Measurements from ENCODE around the gene UBXN2A.
"Not testable (repeated sequence)": the region's sequence is repeated elsewhere in the genome, so short reads cannot be mapped to it uniquely, and the experiment has no call there.

Gene UBXN2A

GRCh38 chr2:24014902-24015301 is 74.6 kb downstream of the UBXN2A start:
- not testable (repeated sequence) for DNase-seq

- peak; percentile 68 for DNase-seq
These were observed 75.5 kb downstream of the UBXN2A start for GRCh38 chr2:24015562-24016375.

- no peak for DNase-seq
These were observed 76.1 kb downstream of the UBXN2A start for GRCh38 chr2:24016376-24016761.

- no peak for DNase-seq
These were observed 76.8 kb downstream of the UBXN2A start for GRCh38 chr2:24016853-24017703.

GRCh38 chr2:24017711-24018110 is 77.4 kb downstream of the UBXN2A start:
- no peak for DNase-seq

GRCh38 chr2:24018241-24018640 is 78.0 kb downstream of the UBXN2A start:
- DNase-seq = no peak

GRCh38 chr2:24019729-24020128 is 79.5 kb downstream of the UBXN2A start:
- no peak for DNase-seq

GRCh38 chr2:24020244-24020643 is 80.0 kb downstream of the UBXN2A start:
- DNase-seq = no peak

GRCh38 chr2:24021122-24021998 is 81.1 kb downstream of the UBXN2A start:
- no peak for DNase-seq

GRCh38 chr2:24022324-24022974 is 82.2 kb downstream of the UBXN2A start:
- no peak for DNase-seq

GRCh38 chr2:24022975-24023575 is 82.8 kb downstream of the UBXN2A start:
- no peak for DNase-seq

GRCh38 chr2:24024018-24024417 is 83.8 kb downstream of the UBXN2A start:
- peak; percentile 34 for DNase-seq

GRCh38 chr2:24024996-24025663 is 84.9 kb downstream of the UBXN2A start:
- DNase-seq = no peak

- DNase-seq = no peak
These were observed 86.0 kb downstream of the UBXN2A start for GRCh38 chr2:24026233-24026632.

GRCh38 chr2:24038786-24039499 is 98.7 kb downstream of the UBXN2A start:
- DNase-seq = no peak

GRCh38 chr2:24040511-24040910 is 100.2 kb downstream of the UBXN2A start:
- DNase-seq = no peak

- not testable (repeated sequence) for DNase-seq
These were observed 102.9 kb downstream of the UBXN2A start for GRCh38 chr2:24043133-24043532.

- no peak for DNase-seq
These were observed 105.5 kb downstream of the UBXN2A start for GRCh38 chr2:24045511-24046508.

GRCh38 chr2:24046599-24046929 is 106.3 kb downstream of the UBXN2A start:
- DNase-seq = no peak
